ENCODE measurements around the gene TBC1D5. TPM values are rescaled to one million over a fixed set of nuclear protein-coding genes. Genes with fewer than 3 reads are reported as not detected.

The TBC1D5 gene
- total RNA-seq, 2 donors from 2014 or later: 46.8 to 71.1 TPM

DNA sequence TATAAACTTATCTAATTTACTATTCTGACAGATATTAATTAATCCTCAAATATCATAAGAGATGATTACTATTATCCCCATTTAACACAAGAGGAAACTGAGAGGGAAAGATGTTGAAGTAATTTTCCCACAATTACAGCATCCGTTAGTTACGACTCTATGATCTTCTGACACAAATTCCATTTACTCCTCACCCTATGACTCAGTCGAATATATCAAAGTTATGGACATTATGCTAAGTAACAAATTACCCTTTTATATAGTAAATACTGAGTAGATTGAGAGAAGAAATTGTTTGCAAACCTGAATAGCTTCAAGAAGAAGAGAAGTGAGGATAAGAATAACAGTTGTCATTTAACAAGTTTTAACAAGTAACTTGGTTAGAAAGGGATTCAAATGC lies 340.0 kb downstream of the TBC1D5 start:
- no peak for DNase-seq
- ATAC-seq: no peak
- H3K9me3 ChIP-seq: no peaks in the 10 kb centered on the region
- no peaks in the 10 kb centered on the region for H3K4me1 ChIP-seq
- no peak overlapping the region for H3K27ac ChIP-seq
- intact Hi-C loops (cut with DNase I): no loop called here
- H3K4me3 ChIP-seq: no peak overlapping the region
- TF ChIP-seq, protein P1, sequence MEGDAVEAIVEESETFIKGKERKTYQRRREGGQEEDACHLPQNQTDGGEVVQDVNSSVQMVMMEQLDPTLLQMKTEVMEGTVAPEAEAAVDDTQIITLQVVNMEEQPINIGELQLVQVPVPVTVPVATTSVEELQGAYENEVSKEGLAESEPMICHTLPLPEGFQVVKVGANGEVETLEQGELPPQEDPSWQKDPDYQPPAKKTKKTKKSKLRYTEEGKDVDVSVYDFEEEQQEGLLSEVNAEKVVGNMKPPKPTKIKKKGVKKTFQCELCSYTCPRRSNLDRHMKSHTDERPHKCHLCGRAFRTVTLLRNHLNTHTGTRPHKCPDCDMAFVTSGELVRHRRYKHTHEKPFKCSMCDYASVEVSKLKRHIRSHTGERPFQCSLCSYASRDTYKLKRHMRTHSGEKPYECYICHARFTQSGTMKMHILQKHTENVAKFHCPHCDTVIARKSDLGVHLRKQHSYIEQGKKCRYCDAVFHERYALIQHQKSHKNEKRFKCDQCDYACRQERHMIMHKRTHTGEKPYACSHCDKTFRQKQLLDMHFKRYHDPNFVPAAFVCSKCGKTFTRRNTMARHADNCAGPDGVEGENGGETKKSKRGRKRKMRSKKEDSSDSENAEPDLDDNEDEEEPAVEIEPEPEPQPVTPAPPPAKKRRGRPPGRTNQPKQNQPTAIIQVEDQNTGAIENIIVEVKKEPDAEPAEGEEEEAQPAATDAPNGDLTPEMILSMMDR (IDR thresholded peaks at IDR 0.05): no peak
- no peak for TF ChIP-seq POLR2A (IDR thresholded peaks at IDR 0.05)
- WGBS, 2 donors: 93 to 95% methylated on average over 3 of the region's 3 CpGs
- H3K36me3 ChIP-seq (replicated peaks in 1 of 2; ENCODE audit: insufficient read depth in 1 of 2, low read depth in 2 of 2): peaks cover 0 to 3% of the 10 kb centered on the region in 2 donors
- H3K27me3 ChIP-seq: no peaks in the 10 kb centered on the region

DNA sequence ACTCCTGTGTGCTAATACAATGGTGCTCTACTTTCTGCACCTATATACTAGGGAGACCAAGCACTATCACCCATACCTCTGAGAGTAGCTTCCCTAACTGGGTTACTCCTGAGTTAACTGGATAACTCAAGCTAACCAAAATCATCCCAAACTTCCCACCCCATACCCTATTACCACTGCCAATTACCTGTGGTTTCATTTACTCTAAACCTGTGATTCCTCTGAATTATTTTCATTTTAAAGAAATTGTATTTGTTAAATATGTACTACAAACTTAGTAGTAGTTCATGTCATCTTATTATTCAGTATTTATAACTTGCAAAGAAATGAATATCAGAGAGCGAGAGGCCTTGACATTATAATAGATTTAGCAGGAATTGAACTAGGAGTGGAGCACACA lies 340.5 kb downstream of the TBC1D5 start:
- TF ChIP-seq, protein P1 (IDR thresholded peaks at IDR 0.05): no peak
- TF ChIP-seq POLR2A (IDR thresholded peaks at IDR 0.05): no peak
- Histone ChIP-seq H3K27ac (no peak overlapping the region), H3K36me3 (replicated peaks in 1 of 2; ENCODE audit: insufficient read depth in 1 of 2, low read depth in 2 of 2) (peaks cover 0 to 5% of the 10 kb centered on the region in 2 donors), H3K4me3 (no peak overlapping the region), H3K9me3 (no peaks in the 10 kb centered on the region), H3K4me1 (no peaks in the 10 kb centered on the region), H3K27me3 (no peaks in the 10 kb centered on the region)
- intact Hi-C loops (cut with DNase I): no loop called here
- no peak for ATAC-seq
- no peak for DNase-seq
- whole genome bisulfite sequencing, 2 donors: 62 to 93% methylated on average over 1 of the region's 1 CpG

DNA sequence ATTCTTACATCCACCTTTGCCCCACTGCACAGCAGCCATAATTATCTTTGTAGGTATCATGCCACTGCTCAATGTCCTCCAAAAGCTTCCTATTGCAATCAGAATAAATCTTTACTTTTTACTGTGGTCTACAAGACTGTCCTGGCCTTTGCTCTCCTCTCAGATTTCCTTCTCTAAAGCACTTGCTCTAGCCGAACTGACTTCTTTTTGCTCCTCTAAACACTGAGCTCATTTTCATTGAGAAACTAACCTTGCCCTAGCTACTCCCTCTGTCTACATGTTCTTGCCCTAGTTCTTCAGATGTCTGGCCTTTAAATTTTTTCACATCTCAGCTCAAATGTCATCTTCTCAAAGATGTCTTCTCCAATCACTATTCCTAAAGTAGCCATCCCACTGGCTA lies 342.8 kb downstream of the TBC1D5 start:
- no peak for DNase-seq
- H3K36me3 ChIP-seq (replicated peaks in 1 of 2; ENCODE audit: insufficient read depth in 1 of 2, low read depth in 2 of 2): peaks cover 0 to 5% of the 10 kb centered on the region in 2 donors
- H3K27me3 ChIP-seq: no peaks in the 10 kb centered on the region
- H3K9me3 ChIP-seq: no peaks in the 10 kb centered on the region
- H3K4me3 ChIP-seq: no peak overlapping the region
- H3K4me1 ChIP-seq: no peaks in the 10 kb centered on the region
- 66 to 73% methylated on average over 1 of the region's 1 CpG for WGBS, 2 donors
- H3K27ac ChIP-seq: no peak overlapping the region
- TF ChIP-seq, protein P1 (IDR thresholded peaks at IDR 0.05): no peak
- ATAC-seq: no peak
- intact Hi-C loops (cut with DNase I): no loop called here

DNA sequence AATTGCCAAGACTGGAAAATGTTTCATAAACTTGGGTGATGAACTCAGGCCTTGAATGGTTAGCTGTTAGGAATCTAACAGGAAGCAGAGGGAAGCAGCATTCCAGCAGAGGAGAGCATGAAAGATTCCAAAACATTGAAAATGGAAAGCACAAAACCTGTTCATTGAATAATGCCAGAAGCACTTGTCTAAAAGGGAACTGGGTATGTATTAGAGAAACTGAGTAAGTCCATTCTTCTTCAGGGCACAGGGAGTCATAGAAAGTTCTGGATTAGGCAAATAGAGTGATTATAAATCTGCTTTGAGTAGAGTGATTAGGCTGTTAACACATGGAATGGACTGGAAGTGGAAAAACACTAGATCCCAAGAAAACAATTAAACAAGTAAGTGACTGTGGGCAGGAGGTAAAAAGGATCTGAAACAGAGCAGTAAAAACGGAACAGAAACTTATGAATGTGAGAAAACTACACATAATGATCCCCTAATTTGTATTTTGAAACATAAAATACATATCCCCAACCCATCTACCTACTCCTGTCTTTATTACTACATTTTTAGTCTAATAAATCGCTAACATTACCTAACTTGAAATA lies 343.4 kb downstream of the TBC1D5 start:
- no peak for DNase-seq
- WGBS, 2 donors: 84 to 85% methylated on average over 2 of the region's 2 CpGs
- Histone ChIP-seq H3K27me3 (no peaks in the 10 kb centered on the region), H3K4me3 (no peak overlapping the region), H3K9me3 (no peaks in the 10 kb centered on the region), H3K27ac (no peak overlapping the region), H3K36me3 (replicated peaks in 1 of 2; ENCODE audit: insufficient read depth in 1 of 2, low read depth in 2 of 2) (peaks cover 0 to 2% of the 10 kb centered on the region in 2 donors), H3K4me1 (no peaks in the 10 kb centered on the region)
- intact Hi-C loops (cut with DNase I): no loop called here
- ATAC-seq: no peak
- TF ChIP-seq, protein P1 (IDR thresholded peaks at IDR 0.05): no peak
- no peak for TF ChIP-seq POLR2A (IDR thresholded peaks at IDR 0.05)

DNA sequence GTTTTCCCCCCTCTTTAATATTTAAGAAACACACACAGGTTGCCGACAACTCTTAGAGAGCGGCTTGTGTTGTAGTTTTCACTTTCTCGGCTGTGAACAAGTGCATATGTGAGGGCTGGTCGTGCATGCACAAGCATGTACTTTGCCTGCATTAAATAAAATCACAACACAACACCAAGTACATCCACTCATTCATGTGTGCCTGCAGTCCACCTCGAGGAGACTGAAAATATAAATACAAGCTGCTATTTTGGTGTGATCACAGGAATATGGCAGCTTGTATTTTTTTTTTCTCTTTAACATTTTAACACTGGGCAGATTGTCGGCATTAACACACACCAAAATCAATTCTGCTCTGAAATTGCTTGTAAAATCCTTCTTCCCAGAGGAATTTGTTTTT lies 346.4 kb downstream of the TBC1D5 start:
- Histone ChIP-seq H3K4me3 (no peak overlapping the region), H3K36me3 (replicated peaks in 1 of 2; ENCODE audit: insufficient read depth in 1 of 2, low read depth in 2 of 2) (peaks cover 0 to 2% of the 10 kb centered on the region in 2 donors), H3K4me1 (no peaks in the 10 kb centered on the region), H3K27ac (no peak overlapping the region), H3K27me3 (no peaks in the 10 kb centered on the region), H3K9me3 (no peaks in the 10 kb centered on the region)
- ATAC-seq: no peak
- TF ChIP-seq, protein P1 (IDR thresholded peaks at IDR 0.05): no peak
- TF ChIP-seq POLR2A (IDR thresholded peaks at IDR 0.05): no peak
- DNase-seq: no peak
- intact Hi-C loops (cut with DNase I): no loop called here
- 88 to 91% methylated on average over 6 of the region's 6 CpGs for WGBS, 2 donors
